GM19467 (cell line): Measurements from ENCODE around the gene NTN1.

Source experiments
- ATAC-seq: cut with Tn5 transposase; IDR thresholded peaks from one replicate; pipeline ENCODE4 v1.9.1; 2021; ENCODE audit warnings: mild to moderate bottlenecking, moderate library complexity; ENCODE audit not compliant: unreplicated experiment

The NTN1 gene

GRCh38 chr17:9120471-9120870 is 99.2 kb downstream of the NTN1 start:
- ATAC-seq: no peak

- no peak for ATAC-seq
Measured at GRCh38 chr17:9121186-9121820, 100.0 kb downstream of the NTN1 start.

- ATAC-seq: no peak
Measured at GRCh38 chr17:9123594-9124553, 102.6 kb downstream of the NTN1 start.

GRCh38 chr17:9124554-9124935 is 103.2 kb downstream of the NTN1 start:
- ATAC-seq: no peak

GRCh38 chr17:9125722-9126121 is 104.4 kb downstream of the NTN1 start:
- ATAC-seq: no peak

GRCh38 chr17:9127340-9127739 is 106.0 kb downstream of the NTN1 start:
- ATAC-seq: no peak

GRCh38 chr17:9131371-9131770 is 110.1 kb downstream of the NTN1 start:
- no peak for ATAC-seq

- no peak for ATAC-seq
Measured at GRCh38 chr17:9132291-9132690, 111.0 kb downstream of the NTN1 start.

GRCh38 chr17:9132944-9133610 is 111.8 kb downstream of the NTN1 start:
- ATAC-seq: no peak

- ATAC-seq: no peak
Measured at GRCh38 chr17:9138161-9138717, 116.9 kb downstream of the NTN1 start.

- ATAC-seq: no peak
Measured at GRCh38 chr17:9139695-9140094, 118.4 kb downstream of the NTN1 start.

GRCh38 chr17:9140550-9141424 is 119.5 kb downstream of the NTN1 start:
- no peak for ATAC-seq

GRCh38 chr17:9141425-9141753 is 120.1 kb downstream of the NTN1 start:
- ATAC-seq: no peak

- ATAC-seq: no peak
Measured at GRCh38 chr17:9142772-9143494, 121.6 kb downstream of the NTN1 start.

GRCh38 chr17:9144502-9145249 is 123.4 kb downstream of the NTN1 start:
- no peak for ATAC-seq

GRCh38 chr17:9146064-9146463 is 124.8 kb downstream of the NTN1 start:
- no peak for ATAC-seq

GRCh38 chr17:9148905-9149525 is 127.7 kb downstream of the NTN1 start:
- no peak for ATAC-seq

- no peak for ATAC-seq
Measured at GRCh38 chr17:9150446-9151090, 129.3 kb downstream of the NTN1 start.
